ENCODE data around the gene RNF213. TPM values are rescaled to one million over a fixed set of nuclear protein-coding genes. Genes with fewer than 3 reads are reported as not detected.

The RNF213 gene
- total RNA-seq, 2 experiments from 2014 or later = 787 to 849 TPM

GRCh38 chr17:80432350-80432955, 171.8 kb downstream of the RNF213 start:
- no peaks in the 10 kb centered on the region for H3K9me3 Mint-ChIP-seq
- ChIA-PET POLR2A (no interaction called here), CTCF (interaction anchor here (0.5 kb wide), 1 partner anchor 414 kb away, joined by 4 read pairs; no protein-coding TSS in a partner anchor)
- no peaks in the 10 kb centered on the region for H3K4me1 Mint-ChIP-seq
- no peaks in the 10 kb centered on the region for H3K27me3 Mint-ChIP-seq
- H3K36me3 Mint-ChIP-seq (ENCODE audit: low read depth) = no peaks in the 10 kb centered on the region
- DNase-seq = no peak
- no peak overlapping the region for H3K4me3 Mint-ChIP-seq
- no peak overlapping the region for H3K27ac Mint-ChIP-seq

DNA sequence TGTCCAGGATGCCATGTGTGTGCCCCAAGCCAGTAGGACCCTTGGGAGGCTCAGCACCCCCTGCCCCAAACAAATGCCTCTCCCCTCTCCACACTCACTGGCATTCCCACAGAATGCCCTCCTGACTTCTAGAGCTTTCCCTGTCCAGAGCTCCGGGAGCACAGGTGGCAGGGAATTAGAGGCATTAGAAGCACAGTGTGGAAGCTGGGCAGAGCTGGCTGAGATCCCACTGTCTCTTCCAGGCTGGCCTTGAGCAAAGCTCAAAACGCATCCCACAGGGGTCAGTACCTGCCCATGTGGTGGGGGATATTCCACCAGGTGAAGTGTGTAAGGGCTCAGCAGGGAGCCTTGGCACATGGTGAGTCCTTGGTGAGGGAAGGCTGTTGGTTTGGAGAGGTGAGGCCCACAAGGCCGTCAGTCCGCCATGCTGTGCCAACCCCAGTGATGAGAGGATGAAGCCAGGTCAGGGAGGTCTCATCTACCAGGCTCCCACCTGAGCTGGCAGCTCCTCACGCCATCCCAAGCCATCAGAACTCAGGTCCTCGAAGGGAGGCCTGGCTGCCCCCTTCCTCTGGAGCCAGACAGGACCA, 172.4 kb downstream of the RNF213 start:
- Mint-ChIP-seq H3K4me1 (no peaks in the 10 kb centered on the region), H3K9me3 (no peaks in the 10 kb centered on the region), H3K36me3 (ENCODE audit: low read depth) (no peaks in the 10 kb centered on the region), H3K27ac (no peak overlapping the region), H3K27me3 (no peaks in the 10 kb centered on the region), H3K4me3 (no peak overlapping the region)
- ChIA-PET CTCF (interaction anchor here (0.5 kb wide), 1 partner anchor 415 kb away, joined by 4 read pairs; no protein-coding TSS in a partner anchor), POLR2A (no interaction called here)
- no peak for DNase-seq

- H3K9me3 Mint-ChIP-seq = no peaks in the 10 kb centered on the region
- H3K36me3 Mint-ChIP-seq (ENCODE audit: low read depth) = no peaks in the 10 kb centered on the region
- ChIA-PET CTCF (no interaction called here), POLR2A (no interaction called here)
- no peak for DNase-seq
- H3K4me1 Mint-ChIP-seq = no peaks in the 10 kb centered on the region
- no peaks in the 10 kb centered on the region for H3K27me3 Mint-ChIP-seq
- H3K4me3 Mint-ChIP-seq = no peak overlapping the region
- H3K27ac Mint-ChIP-seq = no peak overlapping the region
Measured at GRCh38 chr17:80433916-80434666, 173.4 kb downstream of the RNF213 start.

DNA sequence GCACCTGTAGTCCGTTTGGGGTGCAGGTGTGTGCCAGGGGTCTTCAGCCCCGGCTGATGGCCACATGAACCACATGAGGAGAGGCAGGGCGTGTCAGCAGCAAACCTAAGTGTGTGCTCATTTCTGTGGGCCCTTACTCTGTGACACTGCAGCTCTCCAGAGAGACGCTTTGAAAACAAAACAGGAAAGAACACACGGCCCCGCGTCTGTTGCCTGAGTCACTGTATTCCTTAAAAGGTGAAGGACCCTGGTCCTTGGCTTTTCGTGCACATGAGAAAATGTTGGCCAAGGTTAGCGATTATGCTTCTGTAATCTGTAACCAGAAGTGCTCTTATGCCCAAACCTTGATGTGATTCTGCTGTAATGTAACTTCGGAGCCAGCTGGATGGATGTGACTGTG, 176.9 kb downstream of the RNF213 start:
- H3K27me3 Mint-ChIP-seq = no peaks in the 10 kb centered on the region
- no peak overlapping the region for H3K27ac Mint-ChIP-seq
- ChIA-PET CTCF (no interaction called here), POLR2A (no interaction called here)
- no peaks in the 10 kb centered on the region for H3K36me3 Mint-ChIP-seq (ENCODE audit: low read depth)
- no peak overlapping the region for H3K4me3 Mint-ChIP-seq
- H3K9me3 Mint-ChIP-seq = no peaks in the 10 kb centered on the region
- DNase-seq = no peak
- H3K4me1 Mint-ChIP-seq = no peaks in the 10 kb centered on the region

DNA sequence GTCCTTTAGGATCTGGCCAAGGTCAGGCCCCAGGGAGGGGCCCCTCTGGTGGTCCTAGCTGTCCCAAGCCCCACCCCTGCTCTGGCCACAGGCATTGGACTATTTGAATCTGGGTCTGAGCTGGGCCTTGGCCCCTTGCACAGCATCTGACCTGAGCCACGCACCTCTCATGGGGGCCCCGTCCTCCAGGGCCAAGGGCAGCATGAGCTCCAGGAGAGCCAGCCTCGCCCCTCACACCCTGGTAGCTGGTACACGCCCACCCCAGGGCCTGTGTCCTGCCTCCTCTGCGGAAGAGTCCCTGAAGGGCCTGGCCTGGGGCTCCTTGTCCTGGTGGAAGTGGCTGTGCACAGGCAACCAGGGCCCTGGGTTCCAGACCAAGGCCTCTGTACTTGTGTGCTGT, 178.2 kb downstream of the RNF213 start:
- Mint-ChIP-seq H3K9me3 (no peaks in the 10 kb centered on the region), H3K27ac (no peak overlapping the region), H3K36me3 (ENCODE audit: low read depth) (no peaks in the 10 kb centered on the region), H3K27me3 (peaks cover 3% of the 10 kb centered on the region), H3K4me3 (no peak overlapping the region), H3K4me1 (no peaks in the 10 kb centered on the region)
- ChIA-PET POLR2A (no interaction called here), CTCF (no interaction called here)
- DNase-seq = no peak

DNA sequence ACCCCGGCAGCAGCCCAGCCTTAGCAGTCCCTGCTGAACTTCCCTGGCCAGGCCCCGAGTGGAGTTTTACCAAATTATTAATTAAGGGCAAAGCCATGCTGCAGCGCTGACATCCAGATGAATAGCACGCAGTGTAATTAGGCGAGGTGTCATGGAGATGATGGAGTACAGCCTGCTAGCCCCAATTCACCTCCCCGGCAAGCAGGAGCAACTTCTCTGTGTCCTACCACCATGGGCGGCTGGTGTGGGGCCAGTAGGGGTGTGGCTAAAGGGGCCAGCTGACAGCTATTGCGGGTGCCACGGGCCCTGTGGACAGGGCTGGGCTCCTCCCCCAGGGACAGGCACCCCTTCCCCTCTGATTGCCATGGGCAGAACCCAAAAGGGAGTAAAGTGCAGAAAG, 178.8 kb downstream of the RNF213 start:
- Mint-ChIP-seq H3K27me3 (peaks cover 3% of the 10 kb centered on the region), H3K36me3 (ENCODE audit: low read depth) (no peaks in the 10 kb centered on the region), H3K4me1 (no peaks in the 10 kb centered on the region), H3K4me3 (no peak overlapping the region), H3K27ac (no peak overlapping the region), H3K9me3 (no peaks in the 10 kb centered on the region)
- ChIA-PET CTCF (no interaction called here), POLR2A (no interaction called here)
- DNase-seq = no peak

- H3K27ac Mint-ChIP-seq = no peak overlapping the region
Measured at GRCh38 chr17:80441133-80441578, 180.5 kb downstream of the RNF213 start.

DNA sequence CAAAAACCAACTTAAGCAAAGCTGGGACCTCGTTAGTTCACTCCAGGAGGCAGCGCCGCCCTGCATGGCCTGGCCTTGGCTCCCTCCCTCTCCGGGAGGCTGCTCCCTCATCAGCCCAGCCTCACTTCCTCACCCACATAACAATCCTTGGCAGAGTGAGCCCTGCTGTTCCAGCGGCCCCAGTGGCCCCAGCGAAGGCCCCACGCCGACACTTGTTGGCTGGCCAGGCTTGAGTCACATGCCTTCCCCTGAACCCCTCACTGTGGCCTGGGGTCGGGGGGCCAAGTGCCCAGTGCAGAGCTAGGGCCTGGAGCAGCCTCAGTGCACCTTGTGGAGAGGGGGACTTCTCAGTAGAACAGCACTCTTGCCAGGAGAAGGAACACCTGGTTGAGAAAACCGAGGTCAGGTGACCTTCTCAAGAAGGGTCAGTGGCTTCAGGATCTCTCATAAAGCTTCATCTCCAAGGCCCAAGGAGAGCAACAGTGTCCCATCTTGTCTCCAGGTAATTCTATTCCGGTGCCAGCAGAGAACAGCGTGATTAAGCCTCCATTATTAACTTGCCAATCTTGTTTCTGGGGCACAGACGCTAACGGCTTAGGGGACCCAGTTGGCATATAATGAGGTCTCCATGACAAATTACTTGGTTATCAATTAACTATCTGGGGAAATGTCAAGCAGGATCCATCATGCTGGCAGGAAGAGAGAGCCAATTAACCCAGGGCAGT, 181.1 kb downstream of the RNF213 start:
- H3K4me1 Mint-ChIP-seq = no peaks in the 10 kb centered on the region
- no peaks in the 10 kb centered on the region for H3K36me3 Mint-ChIP-seq (ENCODE audit: low read depth)
- CTCF ChIA-PET = interaction anchor here (1.6 kb wide), 1 partner anchor 340 kb away, joined by 4 read pairs; the partner anchor contains the start of gene GAA
- peaks cover 3% of the 10 kb centered on the region for H3K27me3 Mint-ChIP-seq
- H3K4me3 Mint-ChIP-seq = no peak overlapping the region
- H3K9me3 Mint-ChIP-seq = no peaks in the 10 kb centered on the region
- no peak overlapping the region for H3K27ac Mint-ChIP-seq
- DNase-seq = no peak
- POLR2A ChIA-PET = interaction anchor here (0.8 kb wide), 1 partner anchor 13 kb away, joined by 4 read pairs; no protein-coding TSS in a partner anchor

More at GRCh38 chr17:80441133-80441578, 180.5 kb downstream of the RNF213 start:
- H3K4me3 Mint-ChIP-seq = no peak overlapping the region
- no peaks in the 10 kb centered on the region for H3K36me3 Mint-ChIP-seq (ENCODE audit: low read depth)
- DNase-seq = peak; percentile 66
- ChIA-PET CTCF (interaction anchor here (1.6 kb wide), 1 partner anchor 340 kb away, joined by 4 read pairs; the partner anchor contains the start of gene GAA), POLR2A (interaction anchor here (0.8 kb wide), 1 partner anchor 13 kb away, joined by 4 read pairs; no protein-coding TSS in a partner anchor)
- no peaks in the 10 kb centered on the region for H3K9me3 Mint-ChIP-seq
- H3K27me3 Mint-ChIP-seq = peaks cover 3% of the 10 kb centered on the region
- H3K4me1 Mint-ChIP-seq = no peaks in the 10 kb centered on the region

GRCh38 chr17:80442323-80442659, 181.6 kb downstream of the RNF213 start:
- no peaks in the 10 kb centered on the region for H3K36me3 Mint-ChIP-seq (ENCODE audit: low read depth)
- no peaks in the 10 kb centered on the region for H3K4me1 Mint-ChIP-seq
- no peak overlapping the region for H3K27ac Mint-ChIP-seq
- CTCF ChIA-PET = no interaction called here
- POLR2A ChIA-PET = interaction anchor here (1.2 kb wide), 1 partner anchor 12 kb away, joined by 4 read pairs; no protein-coding TSS in a partner anchor
- no peak for DNase-seq
- H3K4me3 Mint-ChIP-seq = no peak overlapping the region
- H3K27me3 Mint-ChIP-seq = peaks cover 3% of the 10 kb centered on the region
- no peaks in the 10 kb centered on the region for H3K9me3 Mint-ChIP-seq

GRCh38 chr17:80442764-80443163, 182.1 kb downstream of the RNF213 start:
- Mint-ChIP-seq H3K27ac (no peak overlapping the region), H3K9me3 (no peaks in the 10 kb centered on the region), H3K27me3 (peaks cover 3% of the 10 kb centered on the region), H3K4me1 (no peaks in the 10 kb centered on the region), H3K4me3 (no peak overlapping the region), H3K36me3 (ENCODE audit: low read depth) (no peaks in the 10 kb centered on the region)
- no peak for DNase-seq
- POLR2A ChIA-PET = interaction anchor here (1.2 kb wide), 1 partner anchor 11 kb away, joined by 4 read pairs; no protein-coding TSS in a partner anchor
- CTCF ChIA-PET = no interaction called here

DNA sequence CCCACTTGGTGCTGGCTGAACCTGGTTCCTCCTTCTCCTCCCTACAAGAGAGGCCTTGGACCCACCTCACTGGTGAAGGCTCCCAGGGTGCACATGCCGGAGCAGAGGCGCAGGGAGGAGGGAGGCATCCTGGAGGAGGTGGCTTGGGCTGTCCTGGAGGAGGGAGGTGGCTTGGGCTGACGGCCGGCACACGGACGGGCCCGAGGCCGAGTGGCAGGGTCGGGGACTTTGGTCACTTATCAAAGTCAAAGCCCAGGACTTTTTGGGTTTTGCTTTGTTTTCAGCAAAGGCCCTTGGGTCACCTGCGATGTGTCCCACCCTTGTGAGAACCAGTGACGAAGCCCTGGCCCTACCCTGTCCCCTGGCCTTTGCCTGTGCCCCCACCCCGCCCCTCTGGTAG, 182.8 kb downstream of the RNF213 start:
- Mint-ChIP-seq H3K36me3 (ENCODE audit: low read depth) (no peaks in the 10 kb centered on the region), H3K27ac (no peak overlapping the region), H3K27me3 (peaks cover 3% of the 10 kb centered on the region), H3K4me3 (no peak overlapping the region), H3K9me3 (no peaks in the 10 kb centered on the region), H3K4me1 (no peaks in the 10 kb centered on the region)
- ChIA-PET POLR2A (interaction anchor here (1.2 kb wide), 1 partner anchor 11 kb away, joined by 4 read pairs; no protein-coding TSS in a partner anchor), CTCF (no interaction called here)
- DNase-seq = no peak

GRCh38 chr17:80443916-80444643, 183.4 kb downstream of the RNF213 start:
- Mint-ChIP-seq H3K4me3 (no peak overlapping the region), H3K36me3 (ENCODE audit: low read depth) (no peaks in the 10 kb centered on the region), H3K4me1 (no peaks in the 10 kb centered on the region), H3K27me3 (peaks cover 3% of the 10 kb centered on the region), H3K9me3 (no peaks in the 10 kb centered on the region), H3K27ac (no peak overlapping the region)
- ChIA-PET POLR2A (no interaction called here), CTCF (no interaction called here)
- DNase-seq = no peak

Measured in activated CD4-positive, alpha-beta memory T cell treated with anti-CD3 and anti-CD28 coated beads, Interleukin-2, amount 10 ng/mL, durations not matched to agents 7 days and 5 days (primary cell).